Osteocyte (in vitro differentiated cells): Measurements from ENCODE around the gene E2F1. TPM values are rescaled to one million over a fixed set of nuclear protein-coding genes. Genes with fewer than 3 reads are reported as not detected.

Experiments
- DNase-seq: peaks from one replicate; pipeline ENCODE4 v3.0.0; 2021; ENCODE audit warnings: mixed read lengths; ENCODE audit not compliant: unreplicated experiment; ENCODE audit errors: extremely low spot score
- H3K27ac Mint-ChIP-seq: one replicate; pipeline ENCODE4 v1.8.0; 2021; ENCODE audit warnings: mild to moderate bottlenecking, mixed read lengths; ENCODE audit not compliant: unreplicated experiment
- H3K27me3 Mint-ChIP-seq: one replicate; pipeline ENCODE4 v1.8.0; 2021; ENCODE audit warnings: mixed read lengths; ENCODE audit not compliant: unreplicated experiment
- H3K36me3 Mint-ChIP-seq: one replicate; pipeline ENCODE4 v1.8.0; 2021; ENCODE audit warnings: mixed read lengths; ENCODE audit not compliant: unreplicated experiment
- H3K4me1 Mint-ChIP-seq: one replicate; pipeline ENCODE4 v1.8.0; 2021; ENCODE audit warnings: mixed read lengths; ENCODE audit not compliant: unreplicated experiment
- H3K4me3 Mint-ChIP-seq: one replicate; pipeline ENCODE4 v1.8.0; 2021; ENCODE audit warnings: mild to moderate bottlenecking, moderate library complexity, mixed read lengths; ENCODE audit not compliant: unreplicated experiment
- H3K9me3 Mint-ChIP-seq: one replicate; pipeline ENCODE4 v1.8.0; 2021; ENCODE audit warnings: mixed read lengths; ENCODE audit not compliant: unreplicated experiment
- CTCF ChIP-seq: fragments of 200-600 bp; sonication (generic); IDR thresholded peaks from 2 replicates; pipeline ENCODE4 v1.5.0; 2021; ENCODE audit warnings: antibody characterized with exemption, mild to moderate bottlenecking, moderate library complexity
- long read RNA-seq: library from polyadenylated mRNA; unstranded; transcript quantifications from one replicate; pipeline ENCODE4 v2.0.0, GENCODE V29; 2021
- total RNA-seq: library from RNA; stranded (reverse); gene quantifications from 2 replicates; pipeline ENCODE4 v1.2.1, GENCODE V29; 2021

The E2F1 gene, protein sequence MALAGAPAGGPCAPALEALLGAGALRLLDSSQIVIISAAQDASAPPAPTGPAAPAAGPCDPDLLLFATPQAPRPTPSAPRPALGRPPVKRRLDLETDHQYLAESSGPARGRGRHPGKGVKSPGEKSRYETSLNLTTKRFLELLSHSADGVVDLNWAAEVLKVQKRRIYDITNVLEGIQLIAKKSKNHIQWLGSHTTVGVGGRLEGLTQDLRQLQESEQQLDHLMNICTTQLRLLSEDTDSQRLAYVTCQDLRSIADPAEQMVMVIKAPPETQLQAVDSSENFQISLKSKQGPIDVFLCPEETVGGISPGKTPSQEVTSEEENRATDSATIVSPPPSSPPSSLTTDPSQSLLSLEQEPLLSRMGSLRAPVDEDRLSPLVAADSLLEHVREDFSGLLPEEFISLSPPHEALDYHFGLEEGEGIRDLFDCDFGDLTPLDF
- 5.6 and 6.3 TPM in 2 replicates for total RNA-seq
- long read RNA-seq: 0 reads

DNA sequence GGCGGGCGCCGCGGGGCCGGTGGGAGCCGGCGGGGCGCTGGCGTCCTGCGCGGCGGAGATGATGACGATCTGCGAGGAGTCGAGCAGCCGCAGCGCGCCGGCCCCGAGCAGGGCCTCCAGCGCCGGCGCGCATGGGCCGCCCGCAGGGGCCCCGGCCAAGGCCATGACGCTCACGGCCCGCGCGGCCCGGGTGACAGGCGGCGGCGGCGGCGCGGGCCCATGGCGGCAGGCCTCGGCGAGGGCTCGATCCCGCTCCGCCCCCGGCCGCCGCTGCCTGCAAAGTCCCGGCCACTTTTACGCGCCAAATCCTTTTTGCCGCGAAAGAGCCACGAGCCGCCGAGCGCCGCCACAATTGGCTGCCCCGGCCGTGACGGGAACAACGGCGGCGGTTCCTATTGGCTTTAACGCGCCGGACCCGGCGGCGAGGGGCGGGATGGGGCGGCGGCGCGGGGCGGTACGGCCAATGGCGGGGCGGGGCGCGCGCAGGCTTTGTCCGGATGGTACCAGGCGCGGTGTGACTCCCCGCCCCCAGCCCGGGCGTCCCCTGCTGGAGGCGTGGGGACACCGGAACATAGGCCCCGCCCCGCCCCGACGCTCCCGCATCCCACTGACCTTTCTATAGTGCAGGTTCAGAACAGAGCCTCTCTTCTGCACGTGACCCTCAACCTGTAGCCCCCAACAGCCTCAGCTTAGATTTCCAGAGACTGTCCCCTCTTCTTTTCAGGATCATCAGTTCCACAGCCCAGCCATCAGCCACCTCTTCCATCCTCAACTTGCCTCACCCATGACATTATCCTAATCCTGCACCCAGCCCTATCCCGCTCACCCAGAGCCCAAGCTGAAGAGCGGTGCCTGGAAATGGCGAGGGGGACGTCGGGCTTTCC, at the start of gene E2F1:
Gene E2F1, minus strand, starts transcription at position 286 of the 884 bp plus-strand sequence. Its CDS starts 121 bp downstream, at position 165.
- peak; percentile 98 for DNase-seq
- H3K9me3 Mint-ChIP-seq: no peaks in the 10 kb centered on the region
- TF ChIP-seq CTCF: peak; percentile 50
- H3K4me3 Mint-ChIP-seq: peak within 1 kb of the TSS; percentile 88
- no peaks in the 10 kb centered on the region for H3K27me3 Mint-ChIP-seq
- H3K4me1 Mint-ChIP-seq: peaks cover 26% of the 10 kb centered on the region
- H3K27ac Mint-ChIP-seq: peak within 1 kb of the TSS; percentile 60
- H3K36me3 Mint-ChIP-seq: no peaks in the 10 kb centered on the region

DNA sequence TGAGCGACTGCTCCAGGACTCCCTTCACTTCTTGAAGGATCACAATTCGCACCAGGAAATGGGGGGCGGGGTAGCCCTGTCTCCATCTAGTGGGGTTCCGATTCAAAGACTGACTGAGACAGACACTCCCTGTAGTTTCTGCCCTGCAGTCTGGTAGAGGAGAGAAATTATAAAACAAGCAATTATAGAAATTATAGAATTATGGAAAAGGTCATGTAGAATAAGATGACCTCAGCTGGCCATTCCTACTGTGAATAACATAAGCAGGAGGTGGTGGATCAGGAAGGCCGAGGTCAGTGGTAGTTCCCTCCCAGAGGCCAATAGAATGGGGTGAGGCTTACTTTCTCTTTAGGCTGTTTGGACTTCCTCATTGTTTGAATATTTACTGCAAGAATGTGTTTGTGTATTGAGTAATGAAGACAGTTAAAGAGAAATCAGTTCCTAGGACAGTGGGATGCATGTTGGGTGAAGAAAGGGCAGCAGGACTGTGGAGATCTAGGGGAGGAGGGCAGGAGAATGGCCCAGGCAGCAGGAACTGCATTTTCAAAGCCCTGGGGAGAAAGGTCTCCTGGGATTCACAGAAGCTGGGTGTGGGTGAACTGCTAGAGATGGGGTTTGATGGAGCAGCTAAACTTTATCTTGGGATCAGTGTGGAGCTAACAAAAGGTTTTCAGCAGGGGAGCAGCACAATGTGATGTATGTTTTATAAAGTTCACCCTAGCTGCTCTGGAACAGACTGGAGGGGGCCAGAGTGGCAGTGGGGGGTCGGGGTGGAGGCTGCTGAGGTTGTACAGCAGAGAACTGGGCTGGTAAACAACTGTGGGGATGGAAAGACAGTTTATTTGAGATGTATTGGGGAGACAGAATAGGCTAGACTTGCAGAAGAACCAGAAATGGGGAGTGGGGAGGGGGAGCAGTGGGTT, 47.7 kb upstream of the E2F1 start:
- H3K4me1 Mint-ChIP-seq: peaks cover 27% of the 10 kb centered on the region
- peak overlapping the region; percentile 19 for H3K4me3 Mint-ChIP-seq
- no peaks in the 10 kb centered on the region for H3K27me3 Mint-ChIP-seq
- DNase-seq: no peak
- peak overlapping the region; percentile 91 for H3K27ac Mint-ChIP-seq
- TF ChIP-seq CTCF: no peak
- H3K9me3 Mint-ChIP-seq: peaks cover 13% of the 10 kb centered on the region
- peaks cover 9% of the 10 kb centered on the region for H3K36me3 Mint-ChIP-seq

- DNase-seq: peak; percentile 95
- Mint-ChIP-seq H3K4me3 (peak overlapping the region; percentile 60), H3K27ac (peak overlapping the region; percentile 91), H3K4me1 (peaks cover 27% of the 10 kb centered on the region), H3K27me3 (no peaks in the 10 kb centered on the region), H3K36me3 (peaks cover 9% of the 10 kb centered on the region), H3K9me3 (peaks cover 9% of the 10 kb centered on the region)
- TF ChIP-seq CTCF: no peak
These were observed 46.2 kb upstream of the E2F1 start for GRCh38 chr20:33732166-33732970.

GRCh38 chr20:33731693-33732165, 45.5 kb upstream of the E2F1 start, which contains the start of gene ZNF341:
Gene ZNF341, plus strand, starts transcription at chr20:33731996. Its CDS starts 26 bp downstream, at chr20:33732022.
- Mint-ChIP-seq H3K9me3 (peaks cover 6% of the 10 kb centered on the region), H3K27me3 (no peaks in the 10 kb centered on the region), H3K27ac (peak within 1 kb of the TSS; percentile 96), H3K4me3 (peak within 1 kb of the TSS; percentile 76), H3K36me3 (peaks cover 7% of the 10 kb centered on the region), H3K4me1 (peaks cover 27% of the 10 kb centered on the region)
- peak; percentile 96 for DNase-seq
- TF ChIP-seq CTCF: peak; percentile 93
